NCI-H774 (cell line): Measurements from ENCODE around the gene ST7.
"Not testable (repeated sequence)": the region's sequence is repeated elsewhere in the genome, so short reads cannot be mapped to it uniquely, and the experiment has no call there.

ENCODE experiments used
- DNase-seq: peaks from one replicate; lab custom pipeline; 2025; lab: John Stamatoyannopoulos, UW

The ST7 gene

DNA sequence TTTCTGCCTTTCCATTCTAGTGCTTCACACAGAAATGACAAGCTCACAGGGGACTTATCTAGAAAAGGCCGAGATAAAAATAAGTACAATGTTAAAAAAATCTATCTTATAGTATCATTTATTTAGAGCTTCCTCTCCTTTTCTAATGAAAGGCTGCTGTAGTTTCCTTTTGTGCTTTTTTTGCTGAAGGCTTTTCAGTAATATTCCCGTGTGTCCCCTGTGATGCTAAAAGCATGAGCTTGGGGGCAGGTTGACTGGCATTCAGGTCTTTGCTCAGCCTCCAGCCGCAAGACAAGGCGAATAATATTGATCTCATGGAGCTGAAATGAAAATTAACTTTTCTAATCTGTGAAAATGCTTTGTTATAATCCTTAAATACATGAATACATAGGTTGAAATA lies 143.0 kb downstream of the ST7 start:
- DNase-seq: no peak

DNA sequence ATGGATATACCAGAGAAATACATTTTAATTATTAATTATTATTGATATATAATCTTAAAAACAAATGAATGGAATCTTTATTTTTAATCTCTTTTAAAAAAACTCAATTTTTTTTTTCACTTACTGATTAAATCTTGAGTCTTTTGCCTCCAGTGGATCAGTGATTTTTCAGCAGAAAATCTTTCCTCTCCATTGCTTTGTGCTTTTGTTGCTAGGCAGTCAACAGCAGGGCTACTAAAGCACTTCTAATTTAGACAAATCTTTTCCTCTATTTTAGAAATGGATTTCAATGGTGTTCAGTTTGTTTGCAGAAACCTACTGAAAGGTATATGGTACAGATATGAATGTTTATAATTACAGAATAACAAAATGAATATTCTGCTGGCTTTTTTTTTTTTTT lies 143.6 kb downstream of the ST7 start:
- DNase-seq: no peak

DNA sequence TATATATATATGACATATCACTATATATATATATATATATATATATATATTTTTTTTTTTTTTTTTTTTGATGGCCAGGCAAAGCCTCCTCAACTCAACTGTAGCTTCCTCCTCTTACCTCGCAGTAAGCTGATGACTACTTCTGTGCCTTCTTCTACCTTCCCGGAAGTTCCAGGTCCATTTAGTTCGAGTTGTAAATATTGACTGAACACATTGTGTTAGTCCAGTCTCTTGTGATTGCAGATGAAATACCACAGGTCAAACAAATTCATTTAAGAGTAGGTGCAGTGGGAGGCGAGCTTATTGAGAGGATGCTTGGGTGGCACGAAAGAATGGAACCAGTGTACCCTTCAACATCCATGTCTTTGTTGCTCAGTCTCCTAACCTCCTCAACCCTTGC lies 144.6 kb downstream of the ST7 start:
- no peak for DNase-seq

DNA sequence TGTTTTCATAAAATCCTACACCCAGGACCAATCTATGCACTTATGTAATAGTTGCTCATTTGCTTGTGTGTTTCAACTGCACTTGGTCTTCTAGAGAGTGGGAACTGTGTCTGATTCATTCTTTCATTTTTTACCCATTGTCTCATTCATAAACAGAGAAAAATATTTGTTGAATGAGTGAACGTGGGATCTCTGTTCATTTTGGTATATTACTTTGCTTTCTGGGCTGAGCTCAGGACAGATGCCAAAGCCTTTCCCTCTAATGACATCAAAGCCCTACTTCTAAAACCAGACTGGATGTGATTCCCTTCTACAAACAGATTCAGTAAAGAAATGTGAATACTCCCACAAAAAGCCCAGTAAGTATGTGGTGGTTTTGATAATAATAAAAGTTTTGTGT lies 145.2 kb downstream of the ST7 start:
- DNase-seq: no peak

GRCh38 chr7:117101026-117101425 lies 147.7 kb downstream of the ST7 start:
- no peak for DNase-seq

- DNase-seq: no peak
Observed at GRCh38 chr7:117110480-117111315, 157.4 kb downstream of the ST7 start.

GRCh38 chr7:117111535-117111934 lies 158.2 kb downstream of the ST7 start:
- DNase-seq: no peak

DNA sequence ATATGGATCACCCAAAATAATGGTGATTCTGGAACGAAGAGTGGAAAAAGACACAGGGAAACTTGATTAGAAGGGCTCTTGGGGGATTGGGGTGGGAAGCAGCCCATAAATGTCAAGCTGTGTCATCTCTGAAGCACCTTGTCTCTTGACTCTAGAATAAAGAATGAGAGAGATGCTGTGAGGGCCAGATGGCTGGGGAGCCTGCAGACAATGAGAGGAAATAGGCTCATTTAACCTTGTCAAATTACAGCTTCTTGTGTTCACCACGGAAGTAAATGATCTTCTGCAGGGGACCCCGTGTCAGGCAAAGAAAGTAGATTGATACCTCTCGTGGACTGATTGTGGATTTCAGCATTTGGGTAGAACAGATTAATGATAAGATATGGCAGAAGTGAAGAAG lies 159.3 kb downstream of the ST7 start:
- DNase-seq: no peak

- no peak for DNase-seq
Observed at GRCh38 chr7:117113871-117114270, 160.6 kb downstream of the ST7 start.

GRCh38 chr7:117114272-117114671 lies 161.0 kb downstream of the ST7 start:
- no peak for DNase-seq

DNA sequence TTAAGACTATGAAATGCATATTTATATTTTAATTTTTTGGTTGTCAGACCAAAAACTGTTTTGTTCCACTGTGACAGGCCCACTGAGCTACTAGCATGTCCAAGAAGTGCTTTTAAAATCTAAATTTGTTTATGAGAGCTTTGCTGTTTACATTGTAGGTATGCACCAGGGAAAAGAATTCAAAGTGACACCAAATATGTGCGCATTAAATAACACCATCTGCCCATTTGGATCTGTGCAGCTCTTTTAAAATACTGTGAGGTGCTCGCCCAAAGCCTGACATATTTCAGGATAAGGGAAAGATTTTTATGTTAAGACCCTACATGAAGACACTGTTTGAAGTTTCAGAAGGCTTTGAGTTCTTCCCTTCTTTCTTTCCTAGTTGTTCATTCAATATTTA lies 162.9 kb downstream of the ST7 start:
- no peak for DNase-seq

- no peak for DNase-seq
Observed at GRCh38 chr7:117117172-117117571, 163.9 kb downstream of the ST7 start.

GRCh38 chr7:117118579-117119180 lies 165.4 kb downstream of the ST7 start:
- no peak for DNase-seq

DNA sequence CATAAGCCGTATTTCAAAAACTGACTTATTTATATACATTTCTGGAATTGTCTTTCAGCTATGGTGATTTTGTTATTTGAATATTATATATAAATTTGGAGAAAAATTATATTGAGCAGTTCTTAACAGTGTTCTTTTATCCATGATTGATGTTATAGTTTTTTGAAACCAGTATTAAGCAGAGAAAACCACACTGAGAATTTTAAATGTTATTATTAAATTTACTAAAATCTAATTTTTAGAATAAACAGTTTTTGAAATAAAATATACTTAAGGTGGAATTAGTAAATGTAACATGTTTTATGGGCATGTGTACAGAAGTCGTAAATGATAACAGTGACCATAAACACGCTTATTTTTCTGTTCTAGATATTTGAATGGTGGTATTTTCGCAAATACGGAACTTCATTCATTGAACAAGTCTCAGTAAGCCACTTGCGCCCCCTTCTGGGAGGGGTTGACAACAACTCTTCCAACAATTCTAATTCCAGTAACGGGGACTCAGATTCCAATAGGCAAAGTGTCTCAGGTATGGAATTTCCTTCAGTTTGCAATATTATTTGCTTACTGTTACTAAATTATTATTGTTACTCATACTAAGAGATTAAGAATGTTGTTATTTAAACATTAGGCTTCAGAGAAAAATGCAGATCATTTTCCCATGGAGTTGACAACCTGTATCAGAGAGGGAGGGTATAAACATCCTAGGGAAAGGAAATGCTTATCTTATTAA lies 166.1 kb downstream of the ST7 start:
- peak; percentile 68 for DNase-seq

- DNase-seq: not testable (repeated sequence)
Observed at GRCh38 chr7:117120321-117120720, 167.0 kb downstream of the ST7 start.

- DNase-seq: not testable (repeated sequence)
Observed at GRCh38 chr7:117122036-117122435, 168.7 kb downstream of the ST7 start.

DNA sequence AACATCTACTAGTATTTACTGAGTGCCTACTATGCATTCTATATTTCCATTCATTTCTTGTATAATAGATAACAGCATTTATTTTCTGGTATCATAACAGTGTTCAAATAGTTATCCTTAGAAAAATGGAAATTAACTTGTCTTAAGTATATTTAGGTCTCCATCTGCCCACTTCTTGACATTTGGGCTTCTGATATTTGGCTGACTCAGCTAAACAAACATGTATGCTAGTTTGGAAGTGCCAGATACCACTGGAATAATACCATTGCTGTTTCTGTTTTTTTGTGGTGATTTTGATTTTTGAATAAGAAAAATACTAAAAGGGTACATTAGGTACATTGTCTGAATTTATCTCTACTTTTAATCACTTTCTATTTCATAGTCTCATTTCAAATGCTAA lies 169.2 kb downstream of the ST7 start:
- no peak for DNase-seq

- DNase-seq: no peak
Observed at GRCh38 chr7:117123311-117123926, 170.1 kb downstream of the ST7 start.

DNA sequence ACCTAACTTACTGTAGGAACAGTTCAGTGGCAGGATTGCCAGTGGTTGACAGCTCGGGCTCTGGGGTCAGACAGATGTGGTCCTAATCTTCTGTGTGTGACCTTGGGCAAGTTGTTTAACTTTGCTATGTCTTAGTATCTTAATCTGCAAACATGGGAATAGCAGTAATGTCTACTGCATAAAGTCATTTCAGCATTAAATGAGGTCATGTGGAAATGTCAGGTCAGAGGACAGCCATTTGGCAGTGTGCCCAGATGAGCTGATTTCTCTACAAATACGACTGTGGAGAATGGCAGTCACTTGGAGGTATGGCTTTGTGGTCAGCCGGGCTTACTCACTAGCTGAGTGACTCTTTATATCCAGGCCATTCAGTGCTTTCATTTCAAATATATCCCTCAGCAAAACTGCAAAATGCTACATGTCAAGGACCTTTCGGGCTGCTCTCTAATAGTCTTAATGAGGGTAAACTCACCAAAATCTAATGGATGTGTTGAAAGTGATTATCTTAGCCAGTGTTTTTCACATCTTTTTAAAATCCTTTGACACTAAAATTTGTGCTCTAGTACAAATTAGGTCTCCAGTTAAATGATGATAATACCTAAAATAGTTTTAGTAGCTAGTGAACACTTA lies 171.4 kb downstream of the ST7 start:
- peak; percentile 82 for DNase-seq

DNA sequence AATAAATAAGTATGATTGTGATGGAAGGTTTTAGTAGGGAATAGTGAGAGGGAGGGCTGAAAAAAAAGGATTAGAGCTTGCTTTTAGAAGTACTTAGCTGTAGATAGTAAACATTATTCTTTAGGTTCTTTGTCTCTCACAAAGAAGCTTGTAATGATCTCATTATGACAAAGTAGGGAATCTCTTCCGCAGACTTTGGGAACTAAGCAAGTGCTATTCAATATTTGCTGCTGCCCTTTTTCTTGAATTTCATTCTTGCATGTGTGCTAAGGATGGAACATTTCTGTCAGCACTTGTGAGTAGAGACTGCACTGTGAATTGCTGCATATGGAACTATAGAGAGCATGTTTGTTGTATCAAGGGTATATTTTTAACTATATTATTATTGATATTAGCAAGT lies 173.4 kb downstream of the ST7 start:
- no peak for DNase-seq

DNA sequence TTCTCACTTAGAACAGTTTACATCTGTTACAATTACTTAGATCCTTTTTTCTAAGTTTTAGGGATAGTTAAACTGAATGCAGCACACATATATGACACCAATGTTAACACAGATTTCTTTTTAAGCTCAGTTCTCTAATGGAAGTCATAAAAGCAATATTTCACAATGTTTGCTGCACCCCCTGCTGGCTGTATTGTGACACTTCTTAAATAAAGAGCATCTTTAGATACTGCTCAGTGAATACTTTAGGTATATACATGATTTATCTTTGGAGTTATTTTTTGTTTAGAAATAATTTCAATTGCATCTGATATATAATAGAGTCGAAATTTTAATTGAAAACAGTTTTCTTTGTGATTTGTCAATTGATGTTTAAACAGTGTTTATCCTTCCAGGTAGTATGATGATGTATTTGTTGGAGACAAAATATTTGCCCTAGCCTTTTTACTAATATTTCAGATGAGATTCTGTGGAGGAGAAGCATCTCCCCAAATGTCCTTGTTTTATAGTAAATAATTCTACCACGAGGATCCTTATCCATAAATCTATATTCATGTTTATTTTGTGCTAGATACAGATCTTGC lies 174.4 kb downstream of the ST7 start:
- peak; percentile 59 for DNase-seq

GRCh38 chr7:117129521-117129955 lies 176.2 kb downstream of the ST7 start:
- no peak for DNase-seq
